ENCODE data around the gene BNC2.

BNC2 gene

GRCh38 chr9:16817514-16817913 is 53.0 kb downstream of the BNC2 start:
- Histone ChIP-seq H3K4me2 (ENCODE audit: low read depth, low read length, poor library complexity, severe bottlenecking) (no peak overlapping the region), H3K79me2 (ENCODE audit: insufficient read depth, low read length) (no peaks in the 10 kb centered on the region)

GRCh38 chr9:16817002-16817401 is 53.5 kb downstream of the BNC2 start:
- H4K20me1 ChIP-seq (ENCODE audit: insufficient read depth, low read length, poor library complexity, severe bottlenecking) = no peaks in the 10 kb centered on the region
- H3K27me3 ChIP-seq (ENCODE audit: insufficient read depth, low read length, poor library complexity, severe bottlenecking) = no peaks in the 10 kb centered on the region
- no peaks in the 10 kb centered on the region for H3F3A ChIP-seq (ENCODE audit: low read depth)
- no peak overlapping the region for H2AFZ ChIP-seq (ENCODE audit: low read length)
- H3K4me2 ChIP-seq (ENCODE audit: low read depth, low read length, poor library complexity, severe bottlenecking) = no peak overlapping the region
- H3K36me3 ChIP-seq (ENCODE audit: insufficient read depth, low read length) = no peaks in the 10 kb centered on the region
- H3K9me3 ChIP-seq (ENCODE audit: insufficient read depth, low read depth, low read length) = no peaks in the 10 kb centered on the region
- TF ChIP-seq, protein P1, sequence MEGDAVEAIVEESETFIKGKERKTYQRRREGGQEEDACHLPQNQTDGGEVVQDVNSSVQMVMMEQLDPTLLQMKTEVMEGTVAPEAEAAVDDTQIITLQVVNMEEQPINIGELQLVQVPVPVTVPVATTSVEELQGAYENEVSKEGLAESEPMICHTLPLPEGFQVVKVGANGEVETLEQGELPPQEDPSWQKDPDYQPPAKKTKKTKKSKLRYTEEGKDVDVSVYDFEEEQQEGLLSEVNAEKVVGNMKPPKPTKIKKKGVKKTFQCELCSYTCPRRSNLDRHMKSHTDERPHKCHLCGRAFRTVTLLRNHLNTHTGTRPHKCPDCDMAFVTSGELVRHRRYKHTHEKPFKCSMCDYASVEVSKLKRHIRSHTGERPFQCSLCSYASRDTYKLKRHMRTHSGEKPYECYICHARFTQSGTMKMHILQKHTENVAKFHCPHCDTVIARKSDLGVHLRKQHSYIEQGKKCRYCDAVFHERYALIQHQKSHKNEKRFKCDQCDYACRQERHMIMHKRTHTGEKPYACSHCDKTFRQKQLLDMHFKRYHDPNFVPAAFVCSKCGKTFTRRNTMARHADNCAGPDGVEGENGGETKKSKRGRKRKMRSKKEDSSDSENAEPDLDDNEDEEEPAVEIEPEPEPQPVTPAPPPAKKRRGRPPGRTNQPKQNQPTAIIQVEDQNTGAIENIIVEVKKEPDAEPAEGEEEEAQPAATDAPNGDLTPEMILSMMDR (conservative IDR thresholded peaks at IDR 0.05; ENCODE audit: low read length) = no peak
- TF ChIP-seq EZH2phosphoT487 (IDR thresholded peaks at IDR 0.05; ENCODE audit: borderline replicate concordance) = no peak
- H3K9ac ChIP-seq (ENCODE audit: low read depth, low read length, poor library complexity, severe bottlenecking) = no peak overlapping the region
- no peaks in the 10 kb centered on the region for H3K4me1 ChIP-seq (ENCODE audit: insufficient read depth, low read length, poor library complexity, severe bottlenecking)
- no peaks in the 10 kb centered on the region for H3K79me2 ChIP-seq (ENCODE audit: insufficient read depth, low read length)
- H3K4me3 ChIP-seq (ENCODE audit: low read length, poor library complexity, severe bottlenecking) = no peak overlapping the region
- H3K9me2 ChIP-seq (replicated peaks; ENCODE audit: low read depth, low read length) = no peaks in the 10 kb centered on the region

More at GRCh38 chr9:16817514-16817913, 53.0 kb downstream of the BNC2 start:
- Histone ChIP-seq H3K9me2 (replicated peaks; ENCODE audit: low read depth, low read length) (no peaks in the 10 kb centered on the region), H3K4me3 (ENCODE audit: low read length, poor library complexity, severe bottlenecking) (no peak overlapping the region), H4K20me1 (ENCODE audit: insufficient read depth, low read length, poor library complexity, severe bottlenecking) (no peaks in the 10 kb centered on the region), H2AFZ (ENCODE audit: low read length) (no peak overlapping the region), H3K9me3 (ENCODE audit: insufficient read depth, low read depth, low read length) (no peaks in the 10 kb centered on the region), H3F3A (ENCODE audit: low read depth) (no peaks in the 10 kb centered on the region), H3K4me1 (ENCODE audit: insufficient read depth, low read length, poor library complexity, severe bottlenecking) (no peaks in the 10 kb centered on the region), H3K27me3 (ENCODE audit: insufficient read depth, low read length, poor library complexity, severe bottlenecking) (no peaks in the 10 kb centered on the region), H3K36me3 (ENCODE audit: insufficient read depth, low read length) (no peaks in the 10 kb centered on the region), H3K9ac (ENCODE audit: low read depth, low read length, poor library complexity, severe bottlenecking) (no peak overlapping the region)
- TF ChIP-seq, protein P1 (conservative IDR thresholded peaks at IDR 0.05; ENCODE audit: low read length) = no peak
- TF ChIP-seq EZH2phosphoT487 (IDR thresholded peaks at IDR 0.05; ENCODE audit: borderline replicate concordance) = no peak

DNA sequence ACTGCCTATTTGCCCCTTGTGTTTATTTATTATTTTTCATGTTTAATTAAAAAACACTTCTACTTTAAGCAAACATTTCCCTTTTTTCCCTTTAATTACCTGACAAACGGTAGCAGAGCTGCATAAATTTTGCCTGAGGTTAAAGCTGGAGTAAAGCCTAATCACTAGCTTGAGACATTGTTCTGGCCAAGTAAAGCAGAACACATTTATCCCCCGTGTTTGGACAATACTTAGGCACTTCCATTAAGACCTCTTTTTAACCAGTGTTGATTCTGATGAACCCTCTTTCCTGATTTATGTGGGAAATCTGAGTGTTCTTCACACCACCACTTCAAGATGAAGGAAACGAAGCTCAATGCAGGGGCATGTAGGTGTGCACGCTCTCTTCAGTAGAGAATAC is 54.5 kb downstream of the BNC2 start:
- no peaks in the 10 kb centered on the region for H3K79me2 ChIP-seq (ENCODE audit: insufficient read depth, low read length)

More for the DNA sequence above, 54.5 kb downstream of the BNC2 start:
- H3K9me2 ChIP-seq (replicated peaks; ENCODE audit: low read depth, low read length) = no peaks in the 10 kb centered on the region
- no peaks in the 10 kb centered on the region for H3K36me3 ChIP-seq (ENCODE audit: insufficient read depth, low read length)
- no peaks in the 10 kb centered on the region for H3K4me1 ChIP-seq (ENCODE audit: insufficient read depth, low read length, poor library complexity, severe bottlenecking)
- no peaks in the 10 kb centered on the region for H3K27me3 ChIP-seq (ENCODE audit: insufficient read depth, low read length, poor library complexity, severe bottlenecking)
- no peak overlapping the region for H3K4me2 ChIP-seq (ENCODE audit: low read depth, low read length, poor library complexity, severe bottlenecking)
- H3K9me3 ChIP-seq (ENCODE audit: insufficient read depth, low read depth, low read length) = no peaks in the 10 kb centered on the region
- no peak overlapping the region for H3K9ac ChIP-seq (ENCODE audit: low read depth, low read length, poor library complexity, severe bottlenecking)
- no peak overlapping the region for H2AFZ ChIP-seq (ENCODE audit: low read length)
- H3F3A ChIP-seq (ENCODE audit: low read depth) = no peaks in the 10 kb centered on the region
- TF ChIP-seq, protein P1 (conservative IDR thresholded peaks at IDR 0.05; ENCODE audit: low read length) = no peak
- TF ChIP-seq EZH2phosphoT487 (IDR thresholded peaks at IDR 0.05; ENCODE audit: borderline replicate concordance) = no peak
- H3K4me3 ChIP-seq (ENCODE audit: low read length, poor library complexity, severe bottlenecking) = no peak overlapping the region
- no peaks in the 10 kb centered on the region for H4K20me1 ChIP-seq (ENCODE audit: insufficient read depth, low read length, poor library complexity, severe bottlenecking)

Measured in Loucy (cell line).